GM19023 (cell line): Measurements from ENCODE around the gene PRKCZ.

ENCODE experiments used
- ATAC-seq: cut with Tn5 transposase; IDR thresholded peaks from one replicate; pipeline ENCODE4 v1.9.1; 2021; ENCODE audit warnings: mild to moderate bottlenecking, moderate library complexity; ENCODE audit not compliant: unreplicated experiment

PRKCZ gene

DNA sequence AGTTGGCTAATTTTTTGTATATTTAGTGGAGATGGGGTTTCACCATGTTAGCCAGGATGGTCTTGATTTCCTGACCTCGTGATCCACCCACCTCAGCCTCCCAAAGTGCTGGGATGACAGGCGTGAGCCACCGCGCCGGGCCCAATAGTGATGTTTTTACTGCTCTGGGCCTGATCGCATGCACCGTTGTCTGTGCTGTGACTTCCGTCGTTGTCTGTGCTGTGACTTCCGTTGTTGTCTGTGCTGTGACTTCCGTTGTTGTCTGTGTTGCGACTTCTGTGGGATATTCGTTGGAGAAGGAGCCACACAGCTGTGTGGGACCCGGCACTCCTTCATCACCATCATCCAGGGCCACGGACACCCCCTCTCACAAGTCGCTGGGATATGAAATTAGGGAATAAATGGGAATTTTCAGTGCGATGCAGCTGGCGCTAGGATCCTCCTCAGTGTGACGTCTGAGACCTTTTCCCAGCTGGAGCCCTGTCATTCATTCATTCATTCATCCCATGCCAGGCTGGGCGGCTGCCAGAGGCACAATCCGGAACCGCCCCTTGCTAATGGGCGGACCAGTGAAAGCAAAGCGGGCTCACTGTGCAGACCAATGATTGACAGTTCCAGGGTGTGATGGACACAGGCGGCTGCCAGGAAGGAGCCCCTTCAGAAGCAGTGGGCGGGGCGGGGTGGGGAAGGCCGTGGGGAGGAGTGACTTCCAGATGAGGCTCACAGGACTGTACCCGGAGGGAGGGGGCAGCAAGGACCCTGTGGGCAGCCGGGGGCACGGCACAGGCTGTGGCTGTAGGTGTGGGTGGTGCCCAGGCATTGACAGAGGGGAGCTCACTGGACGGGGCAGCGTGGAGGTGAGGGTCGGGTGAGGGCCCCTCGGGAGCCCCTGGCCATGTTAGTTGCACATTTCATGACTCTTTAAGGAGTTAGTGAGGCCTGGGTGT, 48.9 kb downstream of the PRKCZ start:
- ATAC-seq: no peak

DNA sequence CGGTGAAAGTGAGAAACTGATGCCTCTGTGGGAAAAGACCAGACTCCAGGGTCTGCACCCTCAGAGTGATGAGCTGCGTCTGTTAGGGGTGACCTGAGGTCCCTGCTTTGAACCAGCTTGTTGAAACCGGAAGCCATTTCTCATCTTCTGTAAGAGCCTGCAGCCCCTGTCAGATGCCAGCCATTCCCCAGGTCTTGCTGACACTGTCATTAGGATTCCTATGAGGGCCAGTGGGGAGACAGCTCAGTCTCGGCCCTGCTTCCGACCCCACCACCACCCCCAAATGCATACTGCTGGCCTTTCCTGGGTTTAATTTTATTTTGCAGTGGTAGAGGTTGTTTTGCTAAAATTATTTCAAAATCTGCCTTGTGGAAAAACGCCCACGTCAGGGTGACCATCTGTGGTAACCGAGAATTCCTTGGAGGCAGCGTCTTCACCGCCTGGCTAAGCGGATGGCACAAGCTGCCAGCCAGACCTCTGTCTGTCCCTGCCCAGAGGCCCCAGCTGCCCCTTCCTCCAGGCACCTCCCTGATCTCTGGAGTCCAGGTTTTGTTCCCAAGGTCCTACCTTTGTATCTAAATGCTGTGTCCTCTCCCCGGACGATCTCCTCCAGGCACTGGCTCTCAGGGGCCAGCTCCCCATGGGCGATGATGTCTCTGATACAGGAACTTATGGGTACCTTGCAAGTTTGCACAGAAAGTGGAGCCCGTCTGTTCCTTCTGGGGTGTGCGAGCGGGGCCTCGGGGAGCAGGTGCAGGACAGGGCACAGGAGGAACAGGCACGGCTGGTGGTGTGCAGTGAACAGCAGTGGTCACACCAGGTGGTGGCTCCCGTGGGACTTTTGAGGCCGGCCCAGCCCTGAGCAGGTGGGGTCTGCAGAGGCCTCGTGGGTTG, 49.9 kb downstream of the PRKCZ start:
- ATAC-seq: no peak

DNA sequence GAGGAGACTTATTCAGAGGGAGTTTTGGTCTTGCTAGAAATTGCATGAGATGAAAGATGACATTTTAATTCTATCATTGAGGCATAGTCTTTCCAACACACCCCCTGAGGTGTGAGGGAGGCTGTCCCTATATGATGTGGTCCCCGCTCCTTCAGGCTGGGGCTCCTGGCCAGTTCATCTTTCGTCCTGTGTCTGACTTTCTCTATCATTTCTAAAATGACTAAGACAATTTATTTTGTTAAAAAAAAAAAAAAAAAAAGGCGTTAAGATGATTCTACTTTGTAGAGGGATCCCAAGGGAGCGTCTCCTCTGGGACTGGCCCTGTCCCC, 50.5 kb downstream of the PRKCZ start:
- no peak for ATAC-seq

DNA sequence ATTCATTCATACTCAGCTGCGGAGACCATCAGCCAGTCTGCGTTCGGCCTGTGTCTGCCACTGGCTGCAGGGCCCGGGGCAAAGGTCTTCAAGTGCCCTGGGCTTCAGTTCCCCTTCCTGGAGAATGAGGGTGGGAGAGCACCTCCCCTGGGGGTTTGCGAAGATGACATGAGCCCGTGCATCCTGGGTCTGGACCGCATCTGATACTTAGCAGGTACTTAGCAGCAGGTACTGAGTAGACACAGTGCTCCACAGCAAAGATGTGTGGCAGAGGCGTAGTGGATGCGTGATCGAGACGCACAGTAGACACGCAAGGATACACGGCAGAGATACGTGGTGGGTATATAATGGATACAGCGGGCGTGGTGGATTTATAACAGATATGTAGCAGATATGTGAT, 51.3 kb downstream of the PRKCZ start:
- no peak for ATAC-seq

DNA sequence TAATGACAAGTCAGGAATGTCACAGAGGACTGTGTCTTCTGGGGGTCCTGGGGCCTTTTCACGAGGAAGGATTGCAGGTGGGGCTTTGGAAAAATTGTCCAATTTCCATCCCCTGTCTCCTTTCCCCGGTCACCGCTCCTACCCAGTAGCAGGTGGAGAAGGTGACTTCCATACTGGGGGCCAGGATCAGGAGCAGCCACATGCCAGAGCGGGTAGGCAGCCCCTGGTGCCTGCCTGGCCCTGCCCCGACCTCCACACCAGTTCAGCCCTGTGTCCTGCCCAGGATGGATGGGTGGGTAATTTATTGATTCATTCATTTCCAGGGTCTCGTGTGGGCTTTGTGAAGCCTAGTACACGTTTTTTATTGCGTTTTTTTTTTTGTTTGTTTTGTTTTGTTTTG, 51.7 kb downstream of the PRKCZ start:
- ATAC-seq: no peak

DNA sequence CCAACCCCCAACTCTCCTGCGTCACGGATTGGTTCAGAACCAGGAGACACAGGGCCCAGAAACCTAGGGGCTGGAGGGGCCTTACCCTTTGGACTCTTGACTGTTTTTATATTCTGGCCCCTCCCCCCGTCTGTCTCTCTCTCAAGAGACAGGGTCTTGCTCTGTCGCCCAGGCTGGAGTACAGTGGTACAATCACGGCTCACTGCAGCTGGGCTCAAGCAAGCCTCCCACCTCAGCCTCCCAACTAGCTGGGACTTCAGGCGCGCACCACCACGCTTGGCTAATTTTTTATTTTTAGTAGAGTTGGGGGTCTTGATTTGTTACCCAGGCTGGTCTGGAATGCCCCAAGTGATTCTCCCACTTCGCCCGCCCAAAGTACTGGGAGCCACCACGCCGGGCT, 52.5 kb downstream of the PRKCZ start:
- ATAC-seq: no peak

DNA sequence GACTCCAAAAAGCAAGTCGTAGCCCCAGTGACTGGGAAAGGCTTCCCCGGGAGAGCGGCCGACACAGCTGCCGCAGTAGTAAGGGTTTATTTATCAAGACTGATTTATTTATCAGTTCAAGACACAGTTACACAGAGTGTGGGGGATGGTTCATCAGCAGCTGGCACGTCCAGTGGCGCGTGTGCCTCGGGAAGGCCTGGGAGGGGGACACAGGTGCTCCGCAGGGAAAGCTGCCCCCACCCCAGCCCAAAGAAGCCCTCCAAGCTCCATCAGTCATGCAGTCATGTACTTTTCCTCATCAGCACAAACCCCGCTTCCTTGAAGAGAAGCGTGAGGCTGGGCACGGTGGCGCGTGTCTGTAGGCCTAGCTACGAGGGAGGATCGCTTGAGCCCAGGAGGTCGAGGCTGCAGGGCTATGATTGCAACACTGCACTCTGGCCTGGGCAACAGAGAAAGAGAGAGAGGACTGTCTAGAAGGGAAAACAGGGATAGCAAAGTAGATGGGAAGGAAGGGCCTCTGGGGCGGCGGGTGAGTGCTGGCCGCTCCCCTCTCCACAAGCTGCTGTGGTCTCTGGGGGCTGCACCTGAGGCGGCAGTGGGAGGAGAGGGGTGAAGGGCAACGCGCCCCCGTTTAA, 53.2 kb downstream of the PRKCZ start:
- ATAC-seq: no peak

DNA sequence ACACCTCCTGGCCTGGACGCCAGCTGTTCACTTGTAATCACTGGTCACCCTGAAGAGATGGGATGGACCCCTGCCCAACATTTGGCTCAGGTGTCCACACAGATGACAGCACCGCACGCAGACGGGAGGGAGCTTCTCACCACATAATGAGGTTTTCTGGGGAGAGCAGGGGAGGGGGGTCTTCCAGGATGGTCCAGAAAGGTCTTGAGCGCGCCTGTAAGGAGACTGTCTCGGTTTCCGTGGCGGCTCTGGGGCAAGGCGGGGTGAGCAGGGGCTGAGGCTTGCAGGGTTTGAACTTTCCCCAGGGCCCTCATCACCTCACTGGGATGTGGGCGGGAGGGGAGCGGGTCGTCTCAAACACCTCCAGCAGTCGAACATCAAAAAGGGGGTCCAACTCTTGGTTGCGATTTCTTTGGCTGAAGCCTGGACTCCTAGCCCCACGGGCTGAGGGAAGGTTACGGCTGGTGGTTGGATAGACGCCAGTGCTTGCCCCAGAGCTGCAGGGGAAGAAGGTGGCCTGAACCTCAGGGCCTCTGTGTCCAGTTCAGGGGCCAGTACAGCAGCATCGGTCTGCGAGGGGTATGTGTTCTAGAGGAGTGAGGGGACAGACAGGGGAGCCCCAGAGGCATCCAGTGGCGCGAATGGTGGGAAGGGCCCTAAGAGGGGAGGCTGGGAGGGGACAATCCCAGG, 53.8 kb downstream of the PRKCZ start:
- no peak for ATAC-seq

DNA sequence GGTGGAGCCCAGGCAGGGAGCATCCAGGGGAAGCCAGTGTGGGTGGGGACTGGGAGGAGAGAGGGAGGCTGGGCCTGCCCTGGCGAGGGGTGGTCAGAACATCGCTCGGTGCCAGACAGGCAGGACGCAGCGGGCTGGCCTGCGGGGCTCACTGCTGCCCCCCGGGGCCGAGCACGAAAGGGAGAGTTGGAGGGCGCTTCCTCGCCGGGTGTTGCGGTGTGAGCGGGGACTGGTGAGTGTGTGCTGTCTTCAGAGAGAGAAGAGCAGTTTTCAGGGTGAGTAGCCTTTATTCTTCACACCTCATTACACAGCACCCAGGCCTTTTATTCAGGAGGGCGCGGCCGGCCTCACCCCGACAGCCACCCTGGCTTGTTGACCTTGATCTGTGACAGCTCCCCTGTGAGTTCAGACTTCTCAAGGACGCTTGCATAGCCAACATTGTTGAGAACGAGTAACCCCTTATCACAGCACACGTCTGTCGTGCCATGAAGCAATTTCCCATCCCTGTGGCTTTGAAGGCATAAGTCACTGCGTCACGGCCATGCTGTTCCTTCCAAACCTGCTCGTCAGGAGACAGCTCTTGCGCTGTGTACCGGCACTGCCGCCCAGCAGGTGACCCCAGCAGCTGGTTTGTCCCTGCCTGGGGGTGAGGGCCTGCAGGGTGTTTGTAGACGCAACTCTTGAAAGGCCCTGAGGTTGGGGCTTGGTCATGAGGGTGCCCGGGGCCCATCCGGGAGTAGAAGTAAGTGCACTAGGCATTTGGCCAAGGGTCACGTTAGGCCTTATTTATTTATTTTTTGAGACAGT, 54.6 kb downstream of the PRKCZ start:
- no peak for ATAC-seq

DNA sequence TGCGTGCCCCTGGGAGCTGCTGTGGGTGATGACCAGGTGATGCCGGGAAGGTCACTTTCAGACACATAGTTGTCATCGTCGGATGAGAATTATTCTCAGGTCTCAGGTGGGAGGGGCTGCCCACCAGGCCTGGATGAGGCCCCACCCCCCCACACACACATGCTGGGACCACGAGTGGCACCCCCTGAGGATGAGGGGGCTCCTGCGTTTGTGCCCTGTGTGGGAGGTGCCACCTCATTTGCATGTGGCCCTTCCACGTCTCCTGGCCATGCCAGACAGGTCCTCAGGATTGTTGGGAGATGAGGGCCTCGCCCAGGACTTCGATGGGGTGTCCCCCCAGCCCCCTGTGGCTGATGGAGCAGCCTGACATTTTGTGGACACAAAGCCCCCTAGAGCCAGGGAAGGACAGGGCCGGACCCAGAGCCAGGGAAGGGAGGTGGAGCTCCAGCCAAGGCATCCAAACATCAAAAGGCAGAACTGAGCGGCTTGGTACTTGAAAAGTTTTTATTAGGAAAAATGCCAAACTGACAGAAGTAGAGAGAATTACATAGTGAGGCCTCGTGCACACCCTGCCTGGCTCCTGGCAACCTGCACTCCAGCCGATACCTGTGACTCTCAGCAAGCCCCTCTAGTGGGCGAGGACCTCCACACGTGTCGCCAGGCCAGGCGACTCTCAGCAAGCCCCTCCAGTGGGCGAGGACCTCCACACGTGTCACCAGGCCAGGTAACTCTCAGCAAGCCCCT, 55.7 kb downstream of the PRKCZ start:
- no peak for ATAC-seq

DNA sequence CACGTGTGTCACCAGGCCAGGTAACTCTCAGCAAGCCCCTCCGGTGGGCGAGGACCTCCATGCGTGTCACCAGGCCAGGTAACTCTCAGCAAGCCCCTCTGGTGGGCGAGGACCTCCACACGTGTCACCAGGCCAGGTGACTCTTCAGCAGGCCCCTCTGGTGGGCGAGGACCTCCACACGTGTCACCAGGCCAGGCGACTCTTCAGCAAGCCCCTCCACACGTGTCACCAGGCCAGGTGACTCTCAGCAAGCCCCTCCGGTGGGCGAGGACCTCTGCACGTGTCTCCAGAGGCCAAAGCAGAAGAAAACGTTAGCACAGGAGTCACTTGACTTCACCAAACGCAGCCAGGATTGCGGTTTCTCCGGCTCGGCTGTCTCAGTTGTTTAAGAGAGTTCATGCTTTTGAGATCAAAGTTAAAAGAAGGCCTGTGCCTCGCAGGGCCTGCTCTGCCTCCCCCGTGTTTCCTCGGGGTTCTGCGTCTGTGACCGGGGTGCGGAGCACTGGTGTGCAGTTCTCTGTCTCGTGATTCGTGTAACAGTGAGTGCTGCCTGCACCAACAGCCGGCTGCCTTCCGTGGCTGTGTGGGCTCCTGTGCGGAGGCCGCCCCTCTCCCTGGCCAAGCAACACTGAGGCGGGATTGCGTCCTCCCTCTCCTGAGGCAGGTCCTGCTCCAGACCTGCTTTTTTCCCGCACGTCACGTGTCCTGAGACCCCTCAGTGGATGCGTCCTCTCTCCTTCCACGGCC, 56.6 kb downstream of the PRKCZ start:
- no peak for ATAC-seq

DNA sequence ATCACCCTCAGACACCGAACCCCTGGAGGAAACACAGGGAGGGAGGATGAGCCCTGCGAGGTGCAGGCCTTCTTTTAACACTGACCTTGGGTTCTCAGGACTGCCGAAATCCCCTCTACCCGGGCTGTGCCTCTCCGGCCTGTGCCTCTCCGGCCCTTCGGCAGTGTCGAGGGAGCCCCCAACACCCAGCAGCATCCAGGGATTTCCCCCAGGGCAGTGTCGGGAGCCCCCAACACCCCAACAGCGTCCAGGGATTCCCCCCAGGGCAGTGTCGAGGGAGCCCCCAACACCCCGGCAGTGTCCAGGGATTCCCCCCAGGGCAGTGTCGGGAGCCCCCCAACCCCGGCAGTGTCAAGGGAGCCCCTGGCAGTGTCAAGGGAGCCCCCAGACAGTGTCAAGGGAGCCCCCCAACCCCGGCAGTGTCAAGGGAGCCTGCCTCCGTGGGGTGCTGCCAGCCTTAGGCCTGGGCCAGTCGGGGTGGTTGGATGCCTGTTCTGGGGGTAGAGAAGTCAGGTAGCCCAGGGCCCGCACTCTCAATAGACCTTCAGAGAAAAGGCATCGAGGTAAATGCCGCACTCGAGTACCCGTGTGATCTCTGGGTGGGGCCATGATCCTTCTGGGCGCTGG, 57.5 kb downstream of the PRKCZ start:
- ATAC-seq: no peak

DNA sequence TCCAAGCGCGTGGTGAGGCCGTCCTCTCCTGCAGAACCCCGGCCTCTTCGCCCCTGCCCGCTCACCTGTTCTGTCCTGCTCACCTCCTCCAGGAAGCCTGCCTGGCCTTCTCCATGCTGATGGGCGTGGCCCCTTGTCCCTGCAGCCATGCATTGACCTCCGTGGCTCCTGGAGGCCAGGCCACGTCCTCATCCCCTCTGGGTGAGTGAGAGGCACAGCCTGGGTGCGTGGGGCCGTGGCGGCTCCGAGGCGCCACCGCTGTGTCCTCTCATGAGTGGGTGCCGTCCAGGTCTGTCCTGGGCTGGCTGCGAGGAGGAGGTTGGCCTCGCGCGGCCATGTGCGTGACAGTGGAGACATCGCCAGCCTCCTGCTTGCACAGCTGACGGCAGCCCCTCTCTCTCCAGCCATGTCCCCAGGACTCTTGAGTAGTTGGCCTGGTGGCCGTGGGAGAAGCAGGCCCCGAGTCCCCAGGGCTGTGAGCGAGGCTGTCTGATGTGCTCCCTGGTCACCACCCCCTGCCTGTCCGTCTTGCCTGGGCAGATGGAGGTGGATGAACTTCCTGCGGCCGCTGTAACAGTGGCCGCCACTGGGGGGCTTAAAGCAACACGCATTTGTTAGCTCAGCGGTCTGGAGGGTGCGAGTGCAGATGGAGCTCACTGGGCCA, 58.1 kb downstream of the PRKCZ start:
- no peak for ATAC-seq

DNA sequence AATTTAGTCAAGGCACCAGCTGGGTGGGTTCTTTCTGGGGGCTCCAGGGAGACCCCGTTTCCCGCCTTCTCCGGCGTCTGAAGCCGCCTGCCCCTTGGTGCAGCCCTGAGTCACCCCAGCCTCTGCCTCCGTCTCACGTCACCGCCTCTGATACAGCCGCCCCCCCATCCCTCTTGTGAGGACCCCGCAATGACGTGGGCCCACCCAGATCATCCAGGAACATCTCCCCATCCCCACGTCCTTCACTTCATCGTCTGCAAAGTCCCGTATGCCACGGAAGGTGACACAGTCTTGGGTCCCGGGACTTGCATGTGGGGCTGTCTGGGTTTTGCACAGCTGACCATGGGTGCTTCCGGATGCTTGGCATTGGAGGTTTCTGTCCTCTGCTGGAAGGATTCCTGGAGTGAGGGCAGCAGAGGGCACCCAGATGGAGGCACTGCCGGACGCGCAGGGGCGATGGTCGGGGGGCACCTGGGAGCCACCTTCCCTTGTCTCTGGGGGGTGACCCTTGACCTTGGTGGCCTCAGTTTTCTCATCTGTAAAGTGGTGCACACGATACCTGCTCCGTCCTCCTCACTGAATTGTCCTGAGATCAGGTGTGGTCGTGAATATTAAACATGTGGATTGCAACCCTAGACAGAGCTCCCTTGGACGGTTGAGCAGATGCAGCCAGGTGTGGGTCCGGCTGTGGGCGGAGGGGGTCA, 58.8 kb downstream of the PRKCZ start:
- no peak for ATAC-seq

DNA sequence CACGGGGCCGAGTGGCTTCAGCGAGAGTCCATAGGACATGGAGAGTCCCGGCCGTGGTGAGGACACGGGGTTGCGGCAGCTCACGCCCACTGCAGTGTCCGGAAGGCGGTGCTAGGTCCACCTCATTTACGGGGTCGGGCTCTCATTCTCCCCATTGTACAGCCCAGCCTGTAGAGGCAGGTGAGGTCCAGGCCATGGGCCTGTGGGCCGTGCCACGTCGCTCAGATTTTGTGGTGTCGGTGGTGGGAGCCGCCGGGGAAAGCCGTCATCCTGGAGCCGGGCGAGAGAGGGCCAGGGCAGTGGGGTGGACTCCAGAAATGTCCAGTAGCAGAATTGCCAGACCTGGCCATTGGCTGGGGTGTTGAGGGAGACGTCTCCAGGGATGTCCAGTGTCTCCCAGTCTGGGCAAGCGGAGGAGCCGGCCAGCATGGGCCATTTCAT, 59.4 kb downstream of the PRKCZ start:
- no peak for ATAC-seq

DNA sequence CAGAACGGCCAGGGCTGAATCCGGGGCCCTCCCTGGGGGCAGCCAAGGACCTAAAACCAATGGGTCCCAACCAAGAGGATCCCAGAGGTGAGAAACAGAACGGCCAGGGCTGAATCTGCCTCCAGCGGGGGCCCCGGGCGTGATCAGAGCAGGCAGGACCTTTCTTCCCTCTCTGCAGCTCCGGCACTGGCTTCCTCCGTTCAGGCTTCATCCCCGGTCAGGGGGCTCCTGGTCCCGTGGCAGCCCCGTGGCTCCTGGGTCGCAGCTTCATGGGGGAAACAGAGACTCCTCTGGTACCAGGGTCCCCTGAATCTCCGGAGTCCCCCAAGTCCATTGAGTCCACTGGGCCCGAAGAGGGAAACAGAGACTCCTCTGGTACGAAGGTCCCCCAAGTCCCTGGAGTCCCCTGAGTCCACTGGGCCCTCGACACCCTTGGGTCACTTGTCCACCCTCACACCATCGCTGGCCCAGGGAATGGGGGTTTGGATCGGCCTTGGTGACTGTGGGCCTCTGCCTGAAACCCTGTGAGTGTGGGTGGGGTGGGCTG, 60.1 kb downstream of the PRKCZ start:
- ATAC-seq: no peak
